ENCODE measurements around the gene BRME1. TPM values are rescaled to one million over a fixed set of nuclear protein-coding genes. Genes with fewer than 3 reads are reported as not detected.
A peak's percentile ranks its signal among the peaks of the same experiment; 100 is the strongest.

Gene BRME1
- total RNA-seq, 1 experiment from 2014 or later: 6.7 TPM

GRCh38 chr19:13838435-13839129 lies 67.3 kb downstream of the BRME1 start:
- Histone ChIP-seq H4K91ac (ENCODE audit: insufficient read length, low read depth, low read length) (peak overlapping the region; percentile 0), H2BK20ac (ENCODE audit: low read depth, low read length, poor library complexity, severe bottlenecking) (no peak overlapping the region), H2BK5ac (ENCODE audit: insufficient read length, low read length) (no peak overlapping the region), H3K56ac (ENCODE audit: insufficient read length, low read depth, low read length) (no peak overlapping the region), H3K18ac (ENCODE audit: insufficient read length, low read depth, low read length) (no peak overlapping the region), H3K23me2 (ENCODE audit: insufficient read length, low read depth, low read length, poor library complexity, severe bottlenecking) (peaks cover 11% of the 10 kb centered on the region), H3K9ac (ENCODE audit: extremely low read depth, insufficient read length, low read length) (no peak overlapping the region), H2BK15ac (ENCODE audit: low read depth, low read length) (no peak overlapping the region; the same call in 1 of the 2 replicates), H2BK12ac (ENCODE audit: insufficient read length, low read depth, low read length) (no peak overlapping the region), H3K14ac (ENCODE audit: insufficient read depth, low read length) (no peak overlapping the region; the same call in 1 of the 2 replicates), H3K27me3 (ENCODE audit: insufficient read depth, low read length) (no peaks in the 10 kb centered on the region), H3K4ac (ENCODE audit: low read depth, low read length) (no peak overlapping the region), H2AK5ac (ENCODE audit: insufficient read length, low read length) (no peak overlapping the region), H3K23ac (ENCODE audit: insufficient read length, low read depth, low read length) (no peak overlapping the region), H4K5ac (ENCODE audit: insufficient read length, low read depth, low read length) (no peak overlapping the region), H4K8ac (replicated peaks; ENCODE audit: insufficient read length, low read depth, low read length) (no peak overlapping the region), H3K9me3 (ENCODE audit: control insufficient read depth, low read depth, low read length) (no peaks in the 10 kb centered on the region), H3K27ac (ENCODE audit: insufficient read length, low read depth, low read length) (no peak overlapping the region), H4K20me1 (ENCODE audit: control insufficient read depth, insufficient read depth, insufficient read length) (no peaks in the 10 kb centered on the region), H2AFZ (ENCODE audit: low read length) (no peak overlapping the region), H3K79me1 (ENCODE audit: insufficient read depth, low read depth, low read length, poor library complexity, severe bottlenecking) (no peaks in the 10 kb centered on the region), H3K4me2 (ENCODE audit: insufficient read depth, insufficient read length, low read length) (no peak overlapping the region), H3T11ph (ENCODE audit: low read length) (no peak overlapping the region), H2BK120ac (ENCODE audit: low read depth, low read length, poor library complexity, severe bottlenecking) (no peak overlapping the region), H3K79me2 (ENCODE audit: insufficient read depth, low read length) (no peaks in the 10 kb centered on the region; the same call in 1 of the 2 replicates), H3K4me1 (ENCODE audit: insufficient read depth, low read length) (no peaks in the 10 kb centered on the region; the same call in 1 of the 2 replicates)
- peak overlapping the region in 1 of 3 experiments; percentile 55; a peak in 1 of 7 replicates for H3K27ac Mint-ChIP-seq
- peaks cover 11 to 26% of the 10 kb centered on the region in 2 experiments for H3K4me1 Mint-ChIP-seq
- TF ChIP-seq CTCF (conservative IDR thresholded peaks at IDR 0.05): no peak
- no peak overlapping the region for H3K4me3 Mint-ChIP-seq
- no peaks in the 10 kb centered on the region for H3K27me3 Mint-ChIP-seq (ENCODE audit: low read depth)
- no CpG with 5 or more reads among the region's 18 CpGs for WGBS (ENCODE audit: extremely low coverage, insufficient read length, low lambda C conversion rate)
- H3K36me3 Mint-ChIP-seq (ENCODE audit: insufficient read depth in 1 of 3, low read depth in 3 of 3): no peaks in the 10 kb centered on the region
- H3K9me3 Mint-ChIP-seq: no peaks in the 10 kb centered on the region
- DNase-seq: no peak
